RPMI8226 (cell line): Measurements from ENCODE around the gene BCAS3.

ENCODE experiments used
- DNase-seq: peaks from one replicate; pipeline ENCODE4 v3.0.0-alpha.2; 2015

Gene BCAS3

GRCh38 chr17:61208301-61209105, 530.9 kb downstream of the BCAS3 start:
- DNase-seq, result no peak

DNA sequence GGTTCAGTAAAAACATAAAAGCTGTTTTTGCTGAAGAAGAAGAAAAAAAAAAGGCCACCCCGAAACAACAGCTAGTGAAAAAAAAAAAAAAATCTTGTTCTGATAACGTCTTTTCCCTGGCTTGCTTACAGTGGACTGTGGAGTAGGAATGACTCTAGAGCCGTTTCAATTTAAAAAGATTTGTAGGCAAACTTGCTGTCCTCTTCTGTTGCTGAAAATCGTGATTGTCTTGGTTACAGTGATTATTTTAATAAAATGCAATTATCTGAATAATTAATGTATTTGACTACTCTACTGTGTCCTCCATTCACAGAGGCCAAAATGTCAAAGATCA, 531.4 kb downstream of the BCAS3 start:
- DNase-seq, result no peak

DNA sequence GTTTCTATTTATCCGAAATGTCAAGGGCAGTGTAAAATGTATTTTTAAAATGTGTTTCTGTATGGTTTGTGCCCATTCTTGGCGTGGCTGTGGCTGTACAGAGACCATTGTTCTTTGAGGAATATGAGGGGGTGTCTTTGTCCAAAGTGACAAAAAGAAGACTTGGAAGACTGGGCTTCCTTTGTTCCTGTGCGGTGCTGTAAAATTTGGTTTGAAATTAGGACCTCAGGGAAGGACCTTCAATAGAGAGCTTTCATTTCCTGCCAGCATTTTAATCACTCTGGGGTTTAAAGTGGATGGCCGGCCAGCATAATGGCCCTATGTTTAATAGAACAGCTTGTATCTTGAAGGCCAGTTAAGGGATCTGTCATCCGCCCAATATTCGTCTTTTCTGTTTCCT, 531.9 kb downstream of the BCAS3 start:
- no peak for DNase-seq

GRCh38 chr17:61211236-61211635, 533.6 kb downstream of the BCAS3 start:
- DNase-seq, result no peak

- DNase-seq, result no peak
These were observed 535.0 kb downstream of the BCAS3 start for GRCh38 chr17:61212655-61213054.

DNA sequence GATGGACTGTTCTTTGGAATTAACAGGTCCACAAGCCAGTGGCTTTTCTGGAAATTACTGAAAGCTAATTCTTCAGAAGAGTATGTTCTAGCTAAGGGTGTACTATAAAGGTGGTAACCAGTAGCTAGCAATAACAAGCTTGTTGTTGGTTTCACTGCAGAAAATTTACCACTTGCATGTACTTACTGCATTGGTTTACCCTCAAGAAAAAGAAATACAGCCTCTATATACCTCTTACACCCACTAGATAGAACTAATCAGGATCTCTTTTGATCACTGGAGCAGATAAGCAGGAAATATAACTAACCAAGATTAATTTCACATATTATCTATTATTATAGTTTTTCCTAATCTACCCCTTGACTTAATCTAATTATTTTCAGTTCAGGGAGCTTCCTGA, 537.1 kb downstream of the BCAS3 start:
- no peak for DNase-seq

DNA sequence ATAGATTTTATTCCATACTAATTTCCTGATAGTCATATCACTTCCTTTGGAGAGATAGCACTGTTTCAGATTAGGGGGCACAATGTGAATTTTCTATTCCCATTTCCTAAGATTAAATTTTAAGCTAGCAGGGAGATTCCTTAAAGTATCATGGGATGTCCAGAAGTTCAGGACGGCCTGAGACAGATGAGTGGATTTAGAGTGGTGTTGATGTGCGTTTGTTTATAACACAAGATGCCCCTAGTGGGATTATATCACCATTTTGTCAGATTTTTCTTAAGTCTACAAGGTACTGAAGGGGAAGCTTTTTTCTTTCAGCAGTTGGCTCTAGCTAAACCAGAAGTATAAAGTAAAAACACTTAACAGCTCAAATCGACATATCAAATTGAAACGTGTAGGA, 538.4 kb downstream of the BCAS3 start:
- DNase-seq, result no peak

DNA sequence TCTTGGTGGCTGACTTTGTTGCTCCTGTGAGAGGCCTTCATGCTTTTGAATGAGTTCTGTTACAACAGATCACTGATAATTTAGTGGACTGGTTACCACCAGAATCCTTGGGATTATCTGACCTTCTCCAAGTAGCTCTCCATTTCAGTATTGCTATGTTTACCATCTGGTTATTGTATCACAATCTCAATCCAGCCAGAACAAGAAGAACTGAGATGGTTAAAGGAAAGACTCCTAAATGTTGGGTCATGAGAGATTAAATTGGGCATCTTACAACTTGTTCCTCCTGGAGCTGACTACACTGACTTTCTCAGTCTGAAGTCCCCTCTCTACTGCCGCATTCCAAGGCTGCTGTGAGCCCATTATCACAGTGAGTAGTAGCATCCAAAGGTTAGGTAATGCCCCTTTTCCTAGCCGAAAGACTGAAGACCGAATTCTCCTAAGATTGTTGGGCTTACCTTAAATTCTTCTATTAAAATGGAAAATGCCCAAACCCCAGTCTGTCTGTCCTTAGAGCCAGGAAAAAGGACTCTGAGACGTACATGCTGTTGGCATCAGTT, 540.3 kb downstream of the BCAS3 start:
- no peak for DNase-seq

DNA sequence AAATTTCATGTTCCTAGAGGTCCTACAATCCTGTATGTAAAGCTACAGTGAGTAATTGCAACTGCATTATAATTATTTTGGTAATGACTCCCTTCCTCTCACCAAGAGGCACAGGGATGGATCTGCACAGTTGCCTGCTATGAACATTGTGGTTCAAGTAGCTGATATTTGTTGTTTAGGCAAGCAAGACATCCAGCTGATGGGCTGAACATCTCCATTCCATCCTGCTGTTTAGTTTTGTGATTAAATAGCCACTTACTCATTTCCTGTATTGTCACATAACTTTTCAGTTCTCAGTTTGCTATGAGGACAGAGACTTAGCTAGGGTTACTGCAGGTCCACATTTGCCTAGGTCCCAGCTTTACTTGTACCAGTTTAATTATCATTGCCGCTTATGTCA, 540.8 kb downstream of the BCAS3 start:
- no peak for DNase-seq

GRCh38 chr17:61219460-61219859, 541.8 kb downstream of the BCAS3 start:
- no peak for DNase-seq

GRCh38 chr17:61221181-61221580, 543.5 kb downstream of the BCAS3 start:
- DNase-seq, result no peak

DNA sequence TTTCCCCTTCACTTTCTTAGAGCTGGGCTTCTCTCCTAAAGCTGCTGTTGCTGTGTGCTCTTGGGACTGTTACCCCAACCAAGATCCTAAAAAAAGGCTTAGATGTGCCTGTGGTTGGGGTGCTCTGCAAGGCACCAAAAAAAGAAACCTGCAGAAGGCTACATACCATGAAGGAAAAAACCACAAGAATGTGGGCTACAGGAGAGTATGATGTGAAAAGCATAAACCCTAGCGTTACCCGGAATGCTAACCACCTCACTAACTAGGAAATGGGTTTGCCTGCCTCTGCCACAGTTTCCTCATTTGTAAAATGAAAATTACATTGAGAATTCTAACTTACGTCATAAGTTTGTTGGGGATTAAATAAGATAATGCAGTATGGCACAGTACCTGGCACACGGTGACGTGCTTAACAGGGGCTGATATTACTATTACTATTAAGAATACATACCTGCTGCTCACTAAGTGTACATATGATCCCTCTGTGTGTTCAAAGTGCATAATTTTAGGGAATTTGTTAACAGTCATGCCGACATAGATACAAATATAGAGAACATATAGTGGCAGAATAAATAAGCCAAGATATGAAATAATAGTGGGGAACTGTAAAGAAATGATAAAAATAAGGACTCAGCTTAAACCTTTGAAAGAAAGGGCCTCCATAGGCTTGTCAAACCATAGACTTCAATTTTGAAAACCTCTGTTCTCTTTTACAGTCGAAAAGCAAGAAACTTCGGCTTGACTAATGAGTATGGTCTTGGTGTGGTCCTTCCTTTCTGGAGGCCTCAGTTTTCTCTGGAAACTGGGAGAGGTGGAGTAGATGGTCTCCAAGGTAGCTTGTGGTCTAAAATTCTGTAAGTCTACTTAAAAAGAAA, 544.2 kb downstream of the BCAS3 start:
- DNase-seq, result no peak

DNA sequence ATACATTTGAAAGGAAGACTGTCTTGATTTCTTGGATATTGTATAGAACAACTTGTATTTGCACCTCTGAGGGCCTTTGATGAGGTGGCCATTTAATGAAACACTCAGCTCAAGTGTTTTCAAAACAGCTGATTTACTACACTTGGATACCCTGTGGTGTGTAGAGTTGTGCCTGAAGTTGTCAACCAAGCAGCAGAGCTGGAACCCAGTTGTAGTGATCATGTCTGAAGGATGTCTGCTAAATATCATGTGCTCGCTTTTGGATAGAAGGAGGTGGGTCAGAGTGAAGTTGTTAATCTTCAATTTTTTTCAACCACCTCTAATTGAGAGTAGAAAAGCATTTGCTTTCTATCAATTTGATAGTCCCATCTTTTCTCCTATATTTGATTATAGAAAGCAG, 546.1 kb downstream of the BCAS3 start:
- no peak for DNase-seq

GRCh38 chr17:61225178-61225882, 547.7 kb downstream of the BCAS3 start:
- DNase-seq, result no peak

DNA sequence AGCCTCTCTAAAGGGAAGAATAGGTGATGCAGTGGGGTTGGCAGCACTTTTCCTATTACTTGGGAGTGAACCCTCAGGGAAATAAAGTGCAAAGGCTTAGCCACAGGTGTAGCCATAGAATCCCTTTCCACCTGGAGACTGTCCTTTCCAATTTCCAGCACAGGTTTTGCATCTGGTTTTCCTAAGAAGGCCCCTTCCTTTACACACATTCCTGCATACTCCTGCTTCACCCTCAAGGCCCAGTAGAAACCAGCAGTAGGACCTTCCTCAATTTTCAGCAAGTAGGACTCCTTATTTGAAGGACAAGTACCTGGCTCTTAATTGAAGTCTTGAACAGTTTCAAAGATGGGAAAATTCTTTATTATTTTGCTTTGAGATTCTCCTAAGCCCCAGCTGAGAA, 550.2 kb downstream of the BCAS3 start:
- DNase-seq, result no peak

GRCh38 chr17:61230461-61230860, 552.8 kb downstream of the BCAS3 start:
- DNase-seq, result no peak

GRCh38 chr17:61230972-61231820, 553.5 kb downstream of the BCAS3 start:
- DNase-seq, result no peak

DNA sequence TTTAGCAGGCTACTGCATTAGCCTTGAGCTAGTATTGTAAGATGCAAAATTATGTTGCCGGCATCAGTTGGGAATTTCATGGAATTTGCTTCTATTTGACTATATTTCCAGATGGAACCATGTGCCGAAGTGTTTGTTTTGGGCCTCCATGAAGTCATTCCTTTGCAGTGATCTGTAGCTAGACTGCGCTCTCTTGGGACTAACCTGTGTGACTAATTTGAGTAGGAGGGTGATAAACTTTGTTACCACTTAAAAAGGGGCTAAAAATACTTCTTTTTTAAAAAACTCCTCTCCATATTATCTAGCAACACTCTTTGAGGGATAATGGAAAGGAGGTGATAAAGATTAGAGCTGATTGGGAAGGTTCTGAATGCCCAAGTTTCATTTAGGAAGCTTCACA, 555.2 kb downstream of the BCAS3 start:
- DNase-seq, result no peak

GRCh38 chr17:61233991-61234750, 556.5 kb downstream of the BCAS3 start:
- DNase-seq, result no peak

GRCh38 chr17:61235001-61235826, 557.6 kb downstream of the BCAS3 start:
- no peak for DNase-seq

DNA sequence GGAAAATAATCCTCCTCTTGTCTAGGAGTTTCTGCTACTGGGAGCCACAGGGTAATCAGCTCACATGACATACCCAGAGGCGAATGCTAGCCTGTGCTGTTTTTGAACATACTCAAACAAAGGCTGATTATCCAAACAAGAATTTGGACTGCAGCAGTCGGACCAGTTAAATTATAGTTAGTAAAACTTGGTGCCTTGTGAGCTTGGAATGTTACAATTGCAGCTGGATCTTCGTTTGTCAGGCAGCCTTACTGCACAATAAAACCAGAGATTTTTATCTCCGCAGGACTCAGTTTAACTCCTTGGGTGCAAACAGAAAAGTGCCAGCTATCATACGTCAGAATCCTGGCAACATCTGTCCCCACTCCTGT, 558.2 kb downstream of the BCAS3 start:
- no peak for DNase-seq
